Stomach (tissue), 9 donors: Measurements from ENCODE around the gene HEATR5B. TPM values are rescaled to one million over a fixed set of nuclear protein-coding genes. Genes with fewer than 3 reads are reported as not detected.
"Not testable (repeated sequence)": the region's sequence is repeated elsewhere in the genome, so short reads cannot be mapped to it uniquely, and the experiment has no call there.

ENCODE experiments used
- DNase-seq, 2 donors: peaks; one replicate each; pipeline versions ENCODE4 v3.0.0 to v3.0.0-alpha.2; 2013 to 2019
- H3K27ac ChIP-seq, 5 donors: fragments of 200-600 bp in 4 of 5; sonication (generic) in 4 of 5; one replicate each; pipeline ENCODE4 v1.5.1; 2013 to 2019; ENCODE audit warnings: mild to moderate bottlenecking in 1 of 5, moderate library complexity in 1 of 5
- H3K27me3 ChIP-seq, 3 donors: fragments of 200-600 bp; sonication (generic); one replicate each; pipeline ENCODE4 v1.5.1; 2017 to 2019; ENCODE audit warnings: mixed run types in 1 of 3
- H3K36me3 ChIP-seq, 4 donors: fragments of 200-600 bp; sonication (generic); 1 replicate in 3 of 4; 2 replicates in 1 of 4; pipeline ENCODE4 v1.5.1; 2016 to 2019
- H3K4me1 ChIP-seq, 4 donors: fragments of 200-600 bp; sonication (generic); one replicate each; pipeline ENCODE4 v1.5.1; 2016 to 2019
- H3K4me3 ChIP-seq, 4 donors: fragments of 200-600 bp; sonication (generic) in 3 of 4; one replicate each; pipeline ENCODE4 v1.5.1; 2016 to 2019; ENCODE audit warnings: mild to moderate bottlenecking in 1 of 4
- H3K9me3 ChIP-seq, 4 donors: fragments of 200-600 bp; sonication (generic); one replicate each; pipeline ENCODE4 v1.5.1; 2016 to 2019
- CTCF ChIP-seq, 7 experiments: fragments of 450-650 bp in 4 of 7; fragments of 200-600 bp in 3 of 7; sonication (generic) in 3 of 7; IDR thresholded peaks; one replicate each; pipeline ENCODE4 v1.5.1; 2016 to 2019; ENCODE audit warnings: antibody characterized with exemption in 7 of 7, control low read depth in 2 of 7, mild to moderate bottlenecking in 1 of 7
- EP300 ChIP-seq: sonication (generic); formaldehyde crosslinking; IDR thresholded peaks from one replicate; pipeline ENCODE4 v1.6.1; 2017; ENCODE audit warnings: antibody characterized with exemption
- POLR2A ChIP-seq, 4 donors: fragments of 450-650 bp; IDR thresholded peaks; one replicate each; pipeline ENCODE4 v1.6.1; 2016; ENCODE audit warnings: antibody characterized with exemption in 4 of 4, control low read depth in 2 of 4, mild to moderate bottlenecking in 1 of 4, moderate library complexity in 1 of 4
- POLR2AphosphoS5 ChIP-seq, 3 donors: sonication (generic); formaldehyde crosslinking; IDR thresholded peaks; one replicate each; pipeline ENCODE4 v1.6.1; 2016; ENCODE audit warnings: antibody characterized with exemption in 3 of 3
- WGBS, 5 donors: extraction: QIAGEN DNeasy Blood & Tissue Kit in 3 of 5; methylation state at CpG; one replicate each; pipeline versions ENCODE4 v1.1.5 to v1.1.7; 2013 to 2018; 5-methylcytosine and 5-hydroxymethylcytosine counted together
- intact Hi-C: fragments of 100-400 bp; cut with DNase I; formaldehyde crosslinking; loops from one replicate; pipeline ENCODE4 v1.15.1; 2023; ENCODE audit warnings: low total_unique reads
- polyA plus RNA-seq, 3 donors: library from polyadenylated mRNA; stranded (reverse); fragments of 200-250 nt; gene quantifications; one replicate each; pipeline ENCODE4 v1.2.3, GENCODE V29; 2013
- total RNA-seq, 5 donors: library from RNA; depleted of rRNA; stranded (reverse); fragments of >200 nt; gene quantifications; one replicate each; pipeline versions ENCODE4 v1.1.0 to v1.2.3, GENCODE V29; 2014 to 2016
- donor health status: healthy with polysubstance abuse.
- donor health status: Bipolar disorder and iron deficiency.
- donor health status: healthy.

Gene HEATR5B
- total and polyA plus RNA-seq, 8 donors, result 3.2 to 95.1 (median 28.0) TPM

DNA sequence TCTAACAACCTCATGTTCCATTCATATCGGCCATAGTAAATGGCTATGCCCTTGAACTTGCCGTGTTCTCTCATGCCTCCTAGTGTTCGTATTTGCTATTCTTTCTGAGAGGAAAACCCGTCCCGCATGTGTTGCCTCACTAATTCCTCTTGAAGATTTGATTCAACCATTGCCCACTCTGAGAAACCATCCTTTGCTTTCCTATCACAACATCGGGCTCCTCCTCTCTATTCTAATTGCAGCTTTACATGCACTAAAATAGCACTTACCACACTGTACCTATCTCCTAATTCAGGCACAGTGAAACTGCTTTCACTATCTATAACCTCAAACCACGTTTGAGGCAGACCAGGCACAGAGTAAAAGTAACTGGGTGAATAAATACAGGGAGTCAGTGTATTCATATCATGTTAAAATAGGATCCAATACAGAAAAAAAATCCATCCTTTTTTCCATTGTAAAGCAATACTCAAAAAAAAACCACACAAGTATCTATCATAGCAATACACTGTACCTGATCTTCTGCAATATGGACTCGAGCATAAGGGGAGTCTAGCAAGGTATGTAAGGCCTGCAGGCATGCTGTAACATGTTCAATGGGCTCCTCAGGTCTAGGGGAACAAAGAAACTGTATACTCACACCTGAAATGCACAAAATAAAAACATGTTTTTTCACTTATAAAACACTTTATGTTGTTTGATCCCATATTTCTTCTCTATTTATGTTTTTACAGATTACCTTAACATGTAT, 78.9 kb downstream of the HEATR5B start:
- peak in 1 of 2 donors; percentile 37 for DNase-seq
- Histone ChIP-seq H3K27ac (no peak overlapping the region), H3K4me3 (no peak overlapping the region), H3K4me1 (no peaks in the 10 kb centered on the region), H3K36me3 (peaks cover 9 to 100% (median 93%) of the 10 kb centered on the region in 4 donors), H3K9me3 (no peaks in the 10 kb centered on the region), H3K27me3 (no peaks in the 10 kb centered on the region)
- WGBS, 5 donors, result 34 to 66% (median 41%) methylated on average over 8 of the region's 8 CpGs
- intact Hi-C loops, result loop anchor here (10.0 kb wide), 1 partner anchor 230 kb away; no protein-coding TSS in a partner anchor
- TF ChIP-seq POLR2AphosphoS5 (IDR thresholded peaks at IDR 0.05), result no peak
- TF ChIP-seq EP300, result no peak
- no peak for TF ChIP-seq POLR2A (IDR thresholded peaks at IDR 0.05)
- peak in 4 of 7 experiments; percentile 40 to 51 (median 42) for TF ChIP-seq CTCF (IDR thresholded peaks at IDR 0.05)

DNA sequence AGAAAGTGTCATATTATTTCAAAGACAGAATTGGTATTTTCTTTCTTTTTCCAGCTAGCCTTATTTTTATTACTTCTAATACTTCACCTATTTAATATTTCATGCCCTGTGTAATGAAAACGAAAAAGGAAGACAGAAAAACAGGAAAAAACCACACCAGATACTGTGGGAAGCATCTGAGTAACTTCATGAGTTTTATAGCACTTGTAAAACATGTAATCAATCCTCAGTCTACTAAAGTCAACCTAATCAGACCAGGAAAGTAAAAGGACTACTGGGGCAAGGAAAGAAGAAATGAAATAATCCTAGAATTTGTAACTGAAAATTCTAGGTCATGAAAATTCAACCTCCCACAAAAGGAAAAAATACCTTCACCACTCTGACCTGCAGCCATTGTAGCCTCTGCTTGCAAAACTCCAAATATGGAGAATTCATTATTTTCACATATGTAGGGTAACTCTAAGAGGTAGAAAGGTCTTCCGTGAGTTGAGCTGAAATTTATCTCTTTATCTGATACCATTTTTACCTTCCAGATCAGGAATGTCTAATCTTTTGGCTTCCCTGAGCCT, 83.1 kb downstream of the HEATR5B start:
- H3K36me3 ChIP-seq, result peaks cover 14 to 97% (median 94%) of the 10 kb centered on the region in 4 donors
- intact Hi-C loops, result loop anchor here (10.0 kb wide), 1 partner anchor 226 kb away; no protein-coding TSS in a partner anchor
- no peak overlapping the region for H3K4me3 ChIP-seq
- no peak overlapping the region for H3K27ac ChIP-seq
- TF ChIP-seq EP300 (no peak), POLR2A (IDR thresholded peaks at IDR 0.05) (no peak), POLR2AphosphoS5 (IDR thresholded peaks at IDR 0.05) (no peak), CTCF (IDR thresholded peaks at IDR 0.05) (no peak)
- 74 to 85% (median 83%) methylated on average over 2 of the region's 2 CpGs for WGBS, 5 donors
- no peaks in the 10 kb centered on the region for H3K9me3 ChIP-seq
- DNase-seq, result no peak
- H3K4me1 ChIP-seq, result no peaks in the 10 kb centered on the region
- H3K27me3 ChIP-seq, result no peaks in the 10 kb centered on the region

DNA sequence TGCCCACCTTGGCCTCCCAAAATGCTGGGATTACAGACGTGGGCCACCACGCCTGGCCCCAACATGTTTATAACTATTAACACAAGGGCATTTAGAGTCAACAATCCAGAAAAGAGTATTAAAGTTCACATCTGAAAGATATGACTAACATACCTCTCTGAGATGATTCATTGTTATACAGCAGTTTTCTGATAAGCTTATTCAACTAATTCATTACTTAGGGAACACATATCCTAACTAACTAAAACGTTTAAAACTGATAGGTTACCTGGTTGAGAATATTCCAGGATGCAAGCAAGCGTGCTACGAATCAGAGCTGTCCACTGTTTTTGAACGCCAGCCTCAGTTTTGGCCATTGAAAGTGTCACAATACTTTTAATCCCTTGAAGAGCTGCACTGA, 83.9 kb downstream of the HEATR5B start:
- peaks cover 14 to 93% (median 92%) of the 10 kb centered on the region in 4 donors for H3K36me3 ChIP-seq
- H3K4me1 ChIP-seq, result no peaks in the 10 kb centered on the region
- H3K4me3 ChIP-seq, result no peak overlapping the region
- no peak for TF ChIP-seq CTCF (IDR thresholded peaks at IDR 0.05)
- TF ChIP-seq POLR2A (IDR thresholded peaks at IDR 0.05), result no peak
- no peak for TF ChIP-seq EP300
- peak in 1 of 3 donors; percentile 11 for TF ChIP-seq POLR2AphosphoS5 (IDR thresholded peaks at IDR 0.05)
- WGBS, 5 donors, result 61 to 70% (median 64%) methylated on average over 6 of the region's 6 CpGs
- intact Hi-C loops, result loop anchor here (10.0 kb wide), 1 partner anchor 226 kb away; no protein-coding TSS in a partner anchor
- peak overlapping the region in 2 of 5 donors; percentile 25 to 48 for H3K27ac ChIP-seq
- H3K9me3 ChIP-seq, result no peaks in the 10 kb centered on the region
- no peaks in the 10 kb centered on the region for H3K27me3 ChIP-seq
- DNase-seq, result peak in 1 of 2 donors; percentile 28

DNA sequence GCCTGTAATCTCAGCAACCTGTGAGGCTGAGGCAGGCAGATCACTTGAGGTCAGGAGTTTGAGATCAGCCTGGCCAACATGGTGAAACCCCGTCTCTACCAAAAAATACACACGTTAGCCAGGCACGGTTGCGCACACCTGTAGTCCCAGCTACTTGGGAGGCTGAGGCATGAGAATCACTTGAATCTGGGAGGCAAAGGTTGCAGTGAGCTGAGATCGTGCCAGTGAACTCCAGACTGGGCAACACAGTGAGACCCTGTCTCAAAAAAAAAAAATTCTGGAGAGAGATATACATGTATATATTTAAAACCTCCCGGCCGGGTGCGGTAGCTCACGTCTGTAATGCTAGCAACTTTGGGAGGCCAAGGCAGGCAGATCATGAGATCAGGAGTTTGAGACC, 84.8 kb downstream of the HEATR5B start:
- H3K27me3 ChIP-seq, DNase-seq, H3K9me3 ChIP-seq, intact Hi-C loops, H3K4me1 ChIP-seq, H3K4me3 ChIP-seq: not testable (repeated sequence)
- Histone ChIP-seq H3K36me3 (peaks cover 14 to 87% (median 85%) of the 10 kb centered on the region in 4 donors), H3K27ac (peak overlapping the region in 2 of 5 donors; percentile 25 to 48)
- WGBS, 5 donors, result 95 to 98% (median 98%) methylated on average over 9 of the region's 9 CpGs
